Heart left ventricle (tissue), 16 donors: Measurements from ENCODE around the gene IL1RN. TPM values are rescaled to one million over a fixed set of nuclear protein-coding genes. Genes with fewer than 3 reads are reported as not detected.

ENCODE experiments used
- ATAC-seq, 4 donors: fragments of 200-7000 bp; cut with Tn5 transposase; one replicate each; pipeline ENCODE4 v1.9.1; 2020 to 2022; ENCODE audit warnings: moderate library complexity in 4 of 4, mild to moderate bottlenecking in 3 of 4, moderate number of reproducible peaks in 1 of 4
- DNase-seq, 5 donors: peaks; one replicate each; pipeline ENCODE4 v3.0.0-alpha.2; 2020
- H3K27ac ChIP-seq, 12 donors: fragments of 200-600 bp; sonication (generic) in 4 of 12; one replicate each; pipeline versions ENCODE4 v1.5.0 to v1.8.0; 2016 to 2022; ENCODE audit warnings: mild to moderate bottlenecking in 2 of 12
- H3K27me3 ChIP-seq, 9 donors: fragments of 200-600 bp; sonication (generic) in 2 of 9; one replicate each; pipeline versions ENCODE4 v1.5.1 to v1.8.0; 2016 to 2022; ENCODE audit warnings: mild to moderate bottlenecking in 3 of 9
- H3K36me3 ChIP-seq, 9 donors: fragments of 200-600 bp; sonication (generic) in 2 of 9; one replicate each; pipeline versions ENCODE4 v1.5.0 to v1.8.0; 2018 to 2022; ENCODE audit warnings: mild to moderate bottlenecking in 2 of 9
- H3K4me1 ChIP-seq, 12 donors: fragments of 200-600 bp; sonication (generic) in 4 of 12; one replicate each; pipeline versions ENCODE4 v1.5.0 to v1.8.0; 2016 to 2022; ENCODE audit warnings: mild to moderate bottlenecking in 3 of 12
- H3K4me3 ChIP-seq, 12 donors: fragments of 200-600 bp; sonication (generic) in 4 of 12; one replicate each; pipeline versions ENCODE4 v1.5.0 to v1.8.0; 2017 to 2022; ENCODE audit warnings: mild to moderate bottlenecking in 9 of 12, moderate library complexity in 4 of 12
- H3K9me3 ChIP-seq, 12 donors: fragments of 200-600 bp; sonication (generic) in 4 of 12; one replicate each; pipeline versions ENCODE4 v1.5.0 to v1.8.0; 2016 to 2022; ENCODE audit warnings: mild to moderate bottlenecking in 1 of 12
- POLR2A ChIP-seq, 2 donors: fragments of 450-650 bp; IDR thresholded peaks; one replicate each; pipeline ENCODE4 v1.6.1; 2017; ENCODE audit warnings: antibody characterized with exemption in 2 of 2, mild to moderate bottlenecking in 2 of 2, moderate library complexity in 2 of 2
- whole genome bisulfite sequencing, 4 donors: extraction: QIAGEN DNeasy Blood & Tissue Kit in 2 of 4; methylation state at CpG; one replicate each; pipeline versions ENCODE4 v1.1.5 to v1.1.7; 2013 to 2018; 5-methylcytosine and 5-hydroxymethylcytosine counted together
- intact Hi-C, 10 donors: fragments of 100-400 bp; cut with DNase I; formaldehyde crosslinking; loops; one replicate each; pipeline versions ENCODE4 v1.11.1 to v1.14.2; 2022
- polyA plus RNA-seq, 2 donors: library from polyadenylated mRNA; stranded (reverse); fragments of 200-250 nt; gene quantifications; one replicate each; pipeline ENCODE4 v1.2.3, GENCODE V29; 2013
- total RNA-seq, 9 donors: library from RNA; depleted of rRNA in 2 of 9; stranded (reverse); fragments of >200 nt in 2 of 9; fragmentation: NEBNext Ultra II Directional in 3 of 9; extraction: Animal tissue kit (Norgen Biotek cat#: 25700) in 3 of 9; gene quantifications; one replicate each; pipeline versions ENCODE4 v1.1.0 to v1.2.4, GENCODE V29; 2016 to 2023
- TF ChIP-seq, protein P1 (sequence below), 12 donors: fragments of 200-600 bp; sonication (generic) in 4 of 12; IDR thresholded peaks; one replicate each; pipeline versions ENCODE4 v1.5.0 to v1.8.0; 2018 to 2022; ENCODE audit warnings: antibody characterized with exemption in 12 of 12, mild to moderate bottlenecking in 5 of 12
- donor health status: ischemic (EF 13 %, LVEDD 7.1; RV severe dilation, severe dysfunction).
- donor health status: healthy with polysubstance abuse.
- donor health status: DM: no; HTN: yes; CAD: no.
- donor health status: DM: no; HTN: no; CAD: no.
- donor health status: ischemic (EF 25% LVEDD 6.9; RV normal size, moderate dysfunction).
- donor health status: ischemic (EF 25% LVEDD 5.7; RV mildly dilated, moderate dysfunction).
- donor health status: healthy.
- donor health status: DM: yes; HTN: yes; CAD: no.
- donor health status: ischemic (EF 35%, LVEDD 5.7; RV mildly dilated, moderate dysfunction).
- donor health status: nonischemic (EF 11% LVEDD 7.7; RV severe dilation, severe dysfunction).
- donor health status: DM: yes; HTN: yes; CAD: no.
- donor health status: PGD.
- donor health status: ischemic (EF 29% LVEDD 5.4; RV normal size, mild dysfunction).
- donor health status: nonischemic (EF 23%, LVEDD 6.1; RV moderate dilation, normal function).

Gene IL1RN
- total and polyA plus RNA-seq, 11 donors, result 0.16 to 11.4 (median 0.99) TPM

DNA sequence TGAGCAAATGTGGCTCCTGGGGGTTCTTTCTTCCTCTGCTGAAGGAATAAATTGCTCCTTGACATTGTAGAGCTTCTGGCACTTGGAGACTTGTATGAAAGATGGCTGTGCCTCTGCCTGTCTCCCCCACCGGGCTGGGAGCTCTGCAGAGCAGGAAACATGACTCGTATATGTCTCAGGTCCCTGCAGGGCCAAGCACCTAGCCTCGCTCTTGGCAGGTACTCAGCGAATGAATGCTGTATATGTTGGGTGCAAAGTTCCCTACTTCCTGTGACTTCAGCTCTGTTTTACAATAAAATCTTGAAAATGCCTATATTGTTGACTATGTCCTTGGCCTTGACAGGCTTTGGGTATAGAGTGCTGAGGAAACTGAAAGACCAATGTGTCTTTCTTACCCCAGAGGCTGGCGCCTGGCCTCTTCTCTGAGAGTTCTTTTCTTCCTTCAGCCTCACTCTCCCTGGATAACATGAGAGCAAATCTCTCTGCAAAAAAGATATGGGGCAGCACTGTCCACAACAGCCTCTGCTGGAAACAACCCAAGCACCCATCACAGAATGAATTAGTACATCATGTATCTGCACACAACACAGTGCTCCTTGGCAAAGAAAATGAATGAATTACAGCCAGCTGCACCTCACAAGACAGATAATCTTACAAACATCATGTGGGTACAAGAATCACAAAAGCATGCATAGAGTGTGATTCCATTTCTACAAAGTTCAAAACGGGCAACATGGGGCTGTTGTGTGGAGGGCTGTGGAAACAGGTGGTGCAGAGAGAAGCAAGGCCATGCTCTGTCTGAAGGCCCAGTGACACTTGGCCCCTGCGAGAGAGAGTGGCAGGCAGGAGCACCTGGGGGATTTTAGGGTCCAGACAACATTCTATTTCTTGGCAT is 6.6 kb downstream of the IL1RN start:
- intact Hi-C loops, result loop anchor here in 2 of 10 donors (10.0 kb wide), 2 partner anchors 121 to 231 kb away; no protein-coding TSS in a partner anchor
- TF ChIP-seq, protein P1, sequence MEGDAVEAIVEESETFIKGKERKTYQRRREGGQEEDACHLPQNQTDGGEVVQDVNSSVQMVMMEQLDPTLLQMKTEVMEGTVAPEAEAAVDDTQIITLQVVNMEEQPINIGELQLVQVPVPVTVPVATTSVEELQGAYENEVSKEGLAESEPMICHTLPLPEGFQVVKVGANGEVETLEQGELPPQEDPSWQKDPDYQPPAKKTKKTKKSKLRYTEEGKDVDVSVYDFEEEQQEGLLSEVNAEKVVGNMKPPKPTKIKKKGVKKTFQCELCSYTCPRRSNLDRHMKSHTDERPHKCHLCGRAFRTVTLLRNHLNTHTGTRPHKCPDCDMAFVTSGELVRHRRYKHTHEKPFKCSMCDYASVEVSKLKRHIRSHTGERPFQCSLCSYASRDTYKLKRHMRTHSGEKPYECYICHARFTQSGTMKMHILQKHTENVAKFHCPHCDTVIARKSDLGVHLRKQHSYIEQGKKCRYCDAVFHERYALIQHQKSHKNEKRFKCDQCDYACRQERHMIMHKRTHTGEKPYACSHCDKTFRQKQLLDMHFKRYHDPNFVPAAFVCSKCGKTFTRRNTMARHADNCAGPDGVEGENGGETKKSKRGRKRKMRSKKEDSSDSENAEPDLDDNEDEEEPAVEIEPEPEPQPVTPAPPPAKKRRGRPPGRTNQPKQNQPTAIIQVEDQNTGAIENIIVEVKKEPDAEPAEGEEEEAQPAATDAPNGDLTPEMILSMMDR (IDR thresholded peaks at IDR 0.05), result no peak
- no peak for TF ChIP-seq POLR2A (IDR thresholded peaks at IDR 0.05)
- DNase-seq, result no peak
- Histone ChIP-seq H3K4me3 (no peak overlapping the region), H3K9me3 (no peaks in the 10 kb centered on the region), H3K27me3 (no peaks in the 10 kb centered on the region), H3K27ac (no peak overlapping the region), H3K4me1 (peaks cover 0 to 7% (median 0%) of the 10 kb centered on the region in 12 donors), H3K36me3 (peaks cover 0 to 7% (median 0%) of the 10 kb centered on the region in 9 donors)
- ATAC-seq, result peak in 1 of 4 donors; percentile 45
- WGBS, 4 donors, result 64 to 77% (median 73%) methylated on average over 7 of the region's 7 CpGs

DNA sequence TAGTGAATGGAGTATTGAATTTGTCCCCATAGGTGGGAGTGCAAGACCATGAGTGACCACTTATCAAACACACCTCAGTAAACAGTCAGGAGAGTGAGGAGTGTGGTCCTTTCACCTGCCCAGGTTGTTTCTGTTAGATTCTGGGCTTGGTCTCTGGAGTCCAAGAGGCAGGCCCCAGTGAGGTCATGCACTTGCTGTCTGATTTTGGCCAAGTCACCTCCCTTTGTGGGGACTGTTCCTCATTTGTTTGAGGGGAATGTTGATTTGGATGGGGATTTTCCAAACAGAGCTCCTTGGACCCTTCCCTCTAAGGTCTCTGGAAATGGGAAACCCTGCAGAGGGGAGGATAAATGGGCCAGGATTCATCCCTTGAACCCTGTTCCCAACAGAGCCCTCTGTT is 7.3 kb downstream of the IL1RN start:
- intact Hi-C loops, result loop anchor here (5.0 to 10.0 kb wide), 8 partner anchors 63 to 253 kb away; no protein-coding TSS in a partner anchor
- TF ChIP-seq, protein P1 (IDR thresholded peaks at IDR 0.05), result no peak
- TF ChIP-seq POLR2A (IDR thresholded peaks at IDR 0.05), result no peak
- ATAC-seq, result no peak
- H3K27ac ChIP-seq, result no peak overlapping the region
- no peak for DNase-seq
- no peaks in the 10 kb centered on the region for H3K27me3 ChIP-seq
- no peak overlapping the region for H3K4me3 ChIP-seq
- peaks cover 0 to 7% (median 0%) of the 10 kb centered on the region in 12 donors for H3K4me1 ChIP-seq
- H3K36me3 ChIP-seq, result peaks cover 0 to 7% (median 0%) of the 10 kb centered on the region in 9 donors
- H3K9me3 ChIP-seq, result no peaks in the 10 kb centered on the region

DNA sequence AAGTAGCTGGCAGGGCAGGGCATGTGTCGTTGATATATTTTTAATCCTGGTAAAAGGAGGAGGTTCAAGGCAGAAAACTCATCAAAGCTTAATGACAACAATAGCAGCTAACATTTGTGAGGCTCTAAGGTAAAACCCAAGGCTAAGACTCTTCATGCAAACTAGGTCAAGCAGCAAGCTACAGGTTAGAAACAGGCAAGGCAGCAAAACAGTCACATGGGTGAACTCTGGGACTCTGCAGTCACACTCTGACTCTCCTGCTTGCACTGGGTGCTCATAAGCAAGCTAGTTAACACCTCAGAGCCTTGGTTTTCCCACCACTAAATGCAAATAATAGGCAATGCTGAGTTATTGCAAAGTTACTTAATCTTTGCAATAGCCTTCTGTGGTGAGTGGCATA is 7.9 kb downstream of the IL1RN start:
- ATAC-seq (no peak), DNase-seq (no peak)
- no peak for TF ChIP-seq POLR2A (IDR thresholded peaks at IDR 0.05)
- TF ChIP-seq, protein P1 (IDR thresholded peaks at IDR 0.05), result no peak
- Histone ChIP-seq H3K27me3 (no peaks in the 10 kb centered on the region), H3K4me3 (no peak overlapping the region), H3K36me3 (peaks cover 0 to 7% (median 0%) of the 10 kb centered on the region in 9 donors), H3K4me1 (peaks cover 0 to 7% (median 0%) of the 10 kb centered on the region in 12 donors), H3K27ac (no peak overlapping the region), H3K9me3 (no peaks in the 10 kb centered on the region)
- intact Hi-C loops, result loop anchor here (5.0 to 10.0 kb wide), 8 partner anchors 62 to 252 kb away; no protein-coding TSS in a partner anchor
- WGBS, 4 donors, result 69 to 84% (median 83%) methylated on average over 1 of the region's 1 CpG
